Activated T-cell treated with anti-CD3 and anti-CD28 coated beads for 1 hour (primary cell): ENCODE results near the gene RPL19.
A peak's percentile ranks its signal among the peaks of the same experiment; 100 is the strongest.

Source experiments
- DNase-seq: peaks from one replicate; pipeline ENCODE4 v3.0.0-alpha.2; 2020; ENCODE audit warnings: low read depth

The RPL19 gene

DNA sequence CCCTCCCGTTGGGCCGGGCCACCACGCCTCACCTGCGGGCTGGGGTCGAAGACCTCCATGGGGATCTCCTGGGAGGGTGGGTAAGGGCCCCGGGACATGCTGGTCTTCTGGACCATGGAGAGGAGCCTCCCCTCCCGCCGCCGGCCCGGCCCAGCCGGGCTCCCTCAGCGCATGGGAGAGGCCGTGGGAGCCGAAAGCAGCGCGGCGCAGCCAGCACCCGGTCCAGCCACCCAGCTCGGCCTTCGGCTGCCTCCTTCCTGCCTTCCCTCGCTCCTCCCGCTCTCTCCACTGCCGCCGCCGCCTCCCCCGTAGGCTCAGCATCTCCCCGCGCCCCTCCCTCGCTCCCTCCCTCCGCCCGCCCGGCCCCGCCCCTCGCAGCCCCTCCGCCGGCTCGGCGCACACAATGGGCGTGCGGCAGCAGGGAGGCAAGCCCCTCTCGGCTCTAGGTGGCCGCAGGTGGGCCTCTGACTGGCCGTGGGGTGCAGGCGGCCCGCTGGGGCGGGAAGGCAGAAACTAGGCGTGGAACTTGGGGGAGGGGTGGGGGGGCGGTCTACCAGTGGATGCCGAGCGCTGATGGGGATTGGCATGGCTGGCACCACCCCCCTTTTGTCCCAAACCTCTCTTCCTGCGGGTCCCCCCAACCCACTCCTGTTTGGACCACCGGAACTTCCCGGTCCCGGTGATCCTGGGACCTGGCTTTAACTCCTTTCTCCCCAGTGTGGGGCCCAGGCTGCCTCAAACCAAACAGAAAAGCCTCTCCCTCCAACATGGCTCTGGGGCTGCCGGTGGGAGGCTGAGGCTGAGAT lies 2.5 kb upstream of the RPL19 start, which contains the start of gene CACNB1:
Gene CACNB1, minus strand, starts transcription at position 290 of the 806 bp plus-strand sequence. Its CDS starts 174 bp downstream, at position 116.
- DNase-seq, result peak; percentile 45

DNA sequence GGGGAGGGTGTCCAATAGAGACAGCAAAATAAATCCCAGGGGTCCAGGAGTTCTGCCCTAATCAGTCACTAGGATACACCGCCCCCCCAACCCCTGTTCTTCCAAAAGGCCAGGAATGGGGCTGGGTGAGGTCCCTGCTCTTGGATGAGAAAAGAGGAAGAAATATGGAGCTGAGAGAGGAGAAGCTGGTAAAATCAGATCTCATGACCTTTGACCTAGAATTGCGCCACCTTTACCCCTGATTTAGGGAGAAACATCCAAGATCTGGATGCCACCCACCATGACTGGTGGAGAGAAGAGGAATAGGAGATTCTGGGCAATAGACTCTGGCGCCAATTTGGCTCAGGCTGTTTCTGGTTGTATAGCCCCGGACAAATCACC lies 1.9 kb upstream of the RPL19 start:
- no peak for DNase-seq

DNA sequence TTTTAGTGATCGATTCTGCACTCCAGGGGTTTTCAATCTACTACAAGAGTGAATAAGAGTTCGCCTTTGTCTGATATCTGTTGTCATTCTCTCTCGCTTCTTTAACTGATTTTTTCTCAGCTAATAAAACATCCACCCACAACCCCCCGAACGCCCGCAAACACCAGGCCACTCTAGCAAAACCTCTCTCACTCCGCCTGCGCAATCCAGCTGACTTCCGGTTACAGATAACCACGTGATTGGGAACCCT lies 338 bp upstream of the RPL19 start:
- DNase-seq, result peak; percentile 76

DNA sequence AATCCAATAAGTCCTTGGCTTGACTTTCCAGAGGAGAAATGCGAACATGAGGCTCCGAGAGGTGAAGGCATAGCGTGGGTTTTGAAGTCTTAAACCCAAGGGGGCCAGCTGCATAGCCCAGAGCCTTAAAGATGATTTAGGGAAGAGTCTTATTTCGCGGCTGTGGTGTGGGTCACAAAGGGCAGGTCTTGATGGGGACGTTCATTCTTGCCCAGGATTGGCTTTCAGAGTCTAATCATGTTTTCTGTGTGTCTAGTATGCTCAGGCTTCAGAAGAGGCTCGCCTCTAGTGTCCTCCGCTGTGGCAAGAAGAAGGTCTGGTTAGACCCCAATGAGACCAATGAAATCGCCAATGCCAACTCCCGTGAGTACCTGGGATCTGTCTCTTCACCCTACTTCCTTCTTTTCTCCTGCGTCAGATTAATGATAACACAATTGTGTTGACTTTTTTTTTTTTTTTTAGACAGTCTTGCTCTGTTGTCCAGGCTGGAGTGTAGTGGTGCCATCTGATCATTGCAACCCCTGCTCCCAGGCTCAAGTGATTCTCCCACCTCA lies 951 bp downstream of the RPL19 start:
- DNase-seq, result no peak

- no peak for DNase-seq
Observed at GRCh38 chr17:39204245-39204644, 4.2 kb downstream of the RPL19 start.

GRCh38 chr17:39205112-39205526 lies 5.0 kb downstream of the RPL19 start:
- no peak for DNase-seq

DNA sequence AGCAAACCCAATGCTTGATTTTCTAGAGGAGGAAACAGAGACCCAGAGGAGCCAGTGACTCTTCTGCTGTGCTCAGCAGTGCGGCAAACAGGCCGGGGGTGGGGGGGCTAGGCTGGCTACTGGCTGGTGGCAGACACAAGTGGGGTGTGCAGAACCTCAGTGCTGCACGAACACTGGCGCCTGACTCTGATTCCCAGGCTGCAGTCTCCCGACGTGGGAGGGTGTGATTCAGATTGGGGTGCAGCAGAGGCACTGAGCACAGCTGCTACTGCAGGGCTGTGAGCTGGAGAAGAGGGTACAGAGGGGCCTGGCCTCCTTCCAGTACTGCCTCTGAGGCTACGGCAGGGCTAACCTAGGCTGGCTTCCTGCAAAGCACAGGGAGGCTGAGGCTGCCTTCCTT lies 8.1 kb downstream of the RPL19 start:
- no peak for DNase-seq

DNA sequence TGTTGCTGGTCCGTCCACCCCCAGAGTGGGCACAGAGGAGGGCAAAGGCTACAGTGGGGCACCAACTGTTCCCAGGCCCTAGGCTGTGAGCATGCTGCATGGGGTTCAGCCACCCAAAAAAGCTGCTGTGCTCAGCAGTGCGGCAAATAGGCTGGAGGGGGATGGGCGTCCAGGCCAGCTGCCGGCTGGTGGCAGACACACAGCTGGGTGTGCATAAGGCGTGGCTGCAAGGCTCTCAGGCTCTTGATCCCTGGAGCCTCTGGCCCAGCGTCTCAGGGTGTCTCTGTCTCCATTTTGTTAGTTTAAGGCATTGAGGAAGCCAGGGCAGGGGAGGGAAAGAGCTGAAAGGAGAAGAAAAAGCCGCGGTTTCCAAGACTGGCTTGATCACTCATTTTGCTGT lies 8.8 kb downstream of the RPL19 start:
- no peak for DNase-seq

GRCh38 chr17:39209317-39210092 lies 9.4 kb downstream of the RPL19 start:
- peak; percentile 53 for DNase-seq

DNA sequence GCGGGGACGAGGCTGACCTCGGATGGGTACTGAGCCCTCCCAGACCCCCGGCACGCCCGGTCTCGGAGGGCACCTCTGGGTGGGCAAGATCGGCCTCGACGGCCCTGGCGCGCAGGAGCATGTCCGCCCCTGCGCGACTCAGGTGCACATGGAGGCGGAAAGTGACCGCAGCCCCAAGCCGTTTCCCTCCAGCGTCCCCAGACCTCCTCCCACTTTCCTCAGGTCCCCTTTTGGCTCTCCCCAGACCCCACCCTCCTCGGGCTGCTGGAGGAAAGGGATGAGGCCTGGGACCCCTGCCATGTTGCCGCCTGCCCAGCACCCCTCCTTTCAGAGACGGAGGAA lies 10.0 kb downstream of the RPL19 start:
- no peak for DNase-seq

DNA sequence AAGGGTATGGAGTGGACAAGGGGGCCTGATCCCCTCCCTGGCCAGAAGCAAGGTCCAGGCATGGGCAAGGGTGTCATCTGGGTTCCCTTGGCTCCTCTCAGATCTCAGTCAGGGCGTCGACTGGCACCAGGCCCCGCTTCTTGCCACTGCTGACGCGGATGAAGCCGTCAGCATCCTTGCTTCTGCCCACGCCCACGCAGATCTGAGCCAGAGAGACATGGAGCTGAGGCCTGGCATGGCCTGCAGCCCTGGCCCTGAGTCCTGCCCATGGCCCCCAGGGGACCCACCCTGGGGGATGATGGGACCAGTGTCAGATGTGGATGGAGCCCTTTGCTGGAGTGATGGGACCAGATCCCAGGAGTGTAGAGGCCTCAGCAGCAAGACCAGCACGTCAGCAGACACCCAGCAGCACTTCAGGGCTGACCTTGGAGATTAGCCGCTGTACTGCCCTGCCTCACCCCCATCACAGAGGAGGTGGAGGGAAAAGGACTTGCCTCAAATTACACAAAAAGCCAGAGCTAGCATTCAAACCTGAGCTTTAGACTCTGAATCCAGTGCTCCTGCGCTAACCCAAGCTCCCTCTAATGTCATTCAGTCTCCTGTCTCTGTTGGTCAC lies 12.2 kb downstream of the RPL19 start:
- DNase-seq, result no peak

DNA sequence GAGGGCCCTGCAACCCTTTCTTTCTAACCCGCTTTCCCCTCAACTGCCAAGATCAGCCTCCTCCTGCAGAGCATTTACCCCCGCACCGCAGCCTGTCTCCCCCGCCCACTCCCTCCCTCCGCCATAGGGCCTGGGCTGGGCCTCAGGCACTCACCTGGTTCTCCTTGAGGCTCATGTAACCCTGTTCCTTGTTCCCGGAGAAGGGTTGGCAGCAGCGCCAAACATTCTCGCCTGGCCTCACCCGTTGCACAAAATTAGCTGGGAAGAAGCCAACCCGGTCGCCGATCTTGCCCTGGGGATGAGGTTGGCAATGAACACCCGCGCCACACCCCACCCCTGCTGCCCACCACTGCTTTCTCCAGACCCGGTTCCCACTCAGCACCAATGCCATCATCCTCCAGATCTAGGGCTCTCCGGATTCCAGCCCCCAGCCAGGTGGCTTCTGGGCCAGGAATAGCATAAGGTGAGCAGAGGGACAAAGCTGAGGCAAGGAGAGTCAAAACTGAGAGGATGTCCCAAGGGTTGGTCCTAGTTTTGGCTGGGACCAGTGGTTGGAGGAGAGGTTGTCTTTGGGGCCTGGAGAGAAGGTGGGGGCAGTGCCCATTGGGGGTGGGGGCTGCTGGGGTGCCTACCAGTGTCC lies 12.9 kb downstream of the RPL19 start:
- no peak for DNase-seq

GRCh38 chr17:39213852-39214251 lies 13.8 kb downstream of the RPL19 start:
- DNase-seq, result no peak

- DNase-seq, result no peak
Observed at GRCh38 chr17:39217734-39218369, 17.8 kb downstream of the RPL19 start.

GRCh38 chr17:39218906-39219305 lies 18.8 kb downstream of the RPL19 start:
- no peak for DNase-seq

GRCh38 chr17:39219647-39220154 lies 19.6 kb downstream of the RPL19 start:
- DNase-seq, result no peak

DNA sequence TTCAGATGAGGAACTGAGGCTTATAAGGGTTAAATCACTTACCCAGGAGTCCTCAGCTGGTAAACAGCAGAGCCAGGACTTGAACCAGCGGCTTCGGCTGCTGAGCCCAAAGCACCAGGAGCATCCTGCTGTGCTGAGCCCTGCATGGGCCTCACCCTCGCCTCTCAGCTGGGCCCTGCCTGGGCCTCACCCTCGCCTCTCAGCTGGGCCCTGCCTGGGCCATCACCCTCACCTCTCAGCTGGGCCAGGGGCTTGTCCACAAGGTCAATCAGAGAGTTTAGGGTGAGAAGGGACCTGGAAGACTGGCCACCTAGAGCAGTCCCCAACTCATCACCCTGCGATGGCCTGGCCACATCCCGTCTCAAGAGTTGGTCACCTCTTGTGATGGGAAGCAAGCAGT lies 21.5 kb downstream of the RPL19 start:
- no peak for DNase-seq

DNA sequence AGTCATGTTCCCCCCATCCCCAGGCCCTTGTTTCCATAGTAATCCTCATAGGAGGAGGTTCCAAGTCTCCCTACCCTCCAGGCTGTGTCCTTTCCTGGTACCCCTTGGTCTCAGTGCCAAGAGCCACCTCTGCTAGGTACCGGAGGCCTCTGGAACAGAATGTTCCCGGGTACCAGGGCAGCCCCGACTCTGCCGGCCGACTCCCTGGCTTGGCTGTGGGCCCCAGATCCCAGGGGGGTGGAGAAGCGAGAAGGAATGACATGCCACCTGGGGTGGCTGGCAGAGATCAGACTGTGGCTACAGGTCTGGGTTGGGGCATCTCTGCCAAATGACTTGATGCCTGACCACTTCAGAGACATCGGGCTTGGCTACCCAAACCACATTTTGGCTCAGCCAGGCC lies 22.1 kb downstream of the RPL19 start:
- DNase-seq, result no peak

- DNase-seq, result no peak
Observed at GRCh38 chr17:39222866-39223834, 23.1 kb downstream of the RPL19 start.

GRCh38 chr17:39223907-39224777 lies 24.1 kb downstream of the RPL19 start:
- DNase-seq, result no peak
